ENCODE measurements around the gene STK32C.

DNA sequence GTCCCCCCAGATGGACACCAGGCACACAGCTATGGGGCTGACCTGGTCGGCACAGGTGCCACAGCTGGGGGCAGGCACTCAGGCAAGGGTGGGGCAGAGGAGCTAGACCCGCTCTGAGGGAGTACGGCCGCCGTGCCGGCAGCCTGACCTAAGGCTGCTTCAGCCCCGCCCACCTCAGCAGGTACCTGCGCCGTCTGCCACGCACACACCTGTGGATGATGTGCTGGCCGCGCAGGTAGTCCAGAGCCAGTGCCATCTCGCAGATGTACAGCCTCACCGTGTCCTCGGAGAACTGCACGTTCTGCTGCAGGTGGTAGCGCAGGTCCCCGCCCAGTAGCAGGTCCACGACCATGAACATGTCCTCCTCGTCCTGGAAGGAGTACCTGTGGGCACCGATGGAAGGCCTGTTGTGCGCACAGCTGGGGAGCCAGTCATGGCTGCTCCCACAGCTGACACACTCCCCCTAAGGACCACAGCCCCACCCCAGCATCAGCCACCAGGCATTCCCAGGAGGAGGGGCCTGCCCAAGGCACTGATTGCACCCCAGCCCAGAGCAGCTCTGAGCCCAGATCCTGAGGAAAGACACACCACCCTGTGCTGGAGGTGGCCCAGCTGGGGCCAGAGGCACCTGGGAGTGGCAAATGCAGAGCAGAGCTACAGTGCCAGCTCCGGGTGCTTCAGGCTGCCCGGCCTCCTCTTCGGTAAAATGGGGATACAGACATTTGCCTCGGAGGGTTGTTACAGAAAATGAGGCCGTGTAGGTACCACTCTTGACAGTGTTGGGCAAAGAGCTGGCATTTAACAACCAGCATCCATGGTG lies 81.0 kb downstream of the STK32C start:
- TF ChIP-seq FOXP2 (optimal IDR thresholded peaks at IDR 0.05; ENCODE audit: borderline replicate concordance, extremely low read depth, extremely low read length, insufficient read depth), result no peak
- TF ChIP-seq POLR2AphosphoS5 (IDR thresholded peaks at IDR 0.05; ENCODE audit: low read depth, low read length), result no peak

Measured in PFSK-1 (cell line).